Vagina (tissue), 2 donors: ENCODE results near the gene NGEF. TPM values are rescaled to one million over a fixed set of nuclear protein-coding genes. Genes with fewer than 3 reads are reported as not detected.

Experiments used
- DNase-seq, 2 donors: peaks; one replicate each; pipeline ENCODE4 v3.0.0-alpha.2; 2017; ENCODE audit errors: extremely low spot score in 2 of 2
- H3K27ac ChIP-seq: fragments of 200-600 bp; sonication (generic); one replicate; pipeline ENCODE4 v1.5.1; 2019
- H3K27me3 ChIP-seq: fragments of 200-600 bp; sonication (generic); one replicate; pipeline ENCODE4 v1.5.1; 2019
- H3K36me3 ChIP-seq, 2 donors: fragments of 200-600 bp; sonication (generic); one replicate each; pipeline ENCODE4 v1.5.1; 2017 to 2019
- H3K4me1 ChIP-seq: fragments of 200-600 bp; sonication (generic); one replicate; pipeline ENCODE4 v1.5.1; 2019
- H3K4me3 ChIP-seq, 2 donors: fragments of 200-600 bp; sonication (generic); 1 replicate in 1 of 2; 2 replicates in 1 of 2; pipeline ENCODE4 v1.5.1; 2016 to 2019
- H3K9me3 ChIP-seq: fragments of 200-600 bp; sonication (generic); one replicate; pipeline ENCODE4 v1.5.1; 2019
- POLR2A ChIP-seq, 2 donors: fragments of 450-650 bp; IDR thresholded peaks; one replicate each; pipeline ENCODE4 v1.6.1; 2017; ENCODE audit warnings: antibody characterized with exemption in 2 of 2, mild to moderate bottlenecking in 2 of 2, moderate library complexity in 2 of 2
- POLR2AphosphoS5 ChIP-seq, 2 donors: sonication (generic); formaldehyde crosslinking; IDR thresholded peaks; one replicate each; pipeline ENCODE4 v1.9.0; 2017; ENCODE audit warnings: antibody characterized with exemption in 2 of 2, mild to moderate bottlenecking in 2 of 2, low read depth in 1 of 2; ENCODE audit not compliant: insufficient read depth in 1 of 2
- intact Hi-C: fragments of 100-400 bp; cut with DNase I; formaldehyde crosslinking; loops from one replicate; pipeline ENCODE4 v1.15.1; 2023
- total RNA-seq: library from RNA; depleted of rRNA; stranded (reverse); fragments of >200 nt; gene quantifications from one replicate; pipeline ENCODE4 v1.2.3, GENCODE V29; 2016
- TF ChIP-seq, protein P1 (sequence below), 3 experiments: fragments of 450-650 bp in 2 of 3; fragments of 200-600 bp in 1 of 3; sonication (generic) in 1 of 3; IDR thresholded peaks; one replicate each; pipeline ENCODE4 v1.5.1; 2017 to 2019; ENCODE audit warnings: antibody characterized with exemption in 3 of 3, mild to moderate bottlenecking in 2 of 3, moderate library complexity in 2 of 3

NGEF gene
- total RNA-seq, 1 donor from 2014 or later, result 4.9 TPM

DNA sequence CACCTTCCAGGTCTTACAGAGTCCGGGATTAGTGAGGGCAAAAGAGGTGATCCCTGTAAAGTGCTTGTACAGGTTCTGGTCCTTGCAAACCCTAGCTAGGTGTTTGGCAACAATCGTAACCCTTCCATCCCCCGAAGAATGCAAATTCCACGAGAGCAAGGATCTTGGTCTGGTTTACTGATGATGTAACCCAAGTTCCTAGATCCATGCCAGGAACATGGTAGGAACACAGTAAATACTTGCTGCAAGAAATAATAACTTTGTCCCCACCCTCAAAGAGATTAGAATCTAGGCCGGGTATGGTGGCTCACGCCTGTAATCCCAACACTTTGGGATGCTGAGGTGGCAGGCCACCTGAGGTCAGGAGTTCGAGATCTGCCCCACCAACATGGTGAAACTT, 12.7 kb upstream of the NGEF start:
- H3K4me1 ChIP-seq, result no peaks in the 10 kb centered on the region
- intact Hi-C loops, result no loop called here
- no peak for DNase-seq
- H3K27ac ChIP-seq, result no peak overlapping the region
- no peaks in the 10 kb centered on the region for H3K9me3 ChIP-seq
- H3K27me3 ChIP-seq, result no peaks in the 10 kb centered on the region
- no peaks in the 10 kb centered on the region for H3K36me3 ChIP-seq
- H3K4me3 ChIP-seq, result no peak overlapping the region
- TF ChIP-seq POLR2AphosphoS5 (IDR thresholded peaks at IDR 0.05; ENCODE audit: insufficient read depth in 1 of 2, low read depth in 1 of 2) (no peak), POLR2A (IDR thresholded peaks at IDR 0.05) (no peak)
- TF ChIP-seq, protein P1, sequence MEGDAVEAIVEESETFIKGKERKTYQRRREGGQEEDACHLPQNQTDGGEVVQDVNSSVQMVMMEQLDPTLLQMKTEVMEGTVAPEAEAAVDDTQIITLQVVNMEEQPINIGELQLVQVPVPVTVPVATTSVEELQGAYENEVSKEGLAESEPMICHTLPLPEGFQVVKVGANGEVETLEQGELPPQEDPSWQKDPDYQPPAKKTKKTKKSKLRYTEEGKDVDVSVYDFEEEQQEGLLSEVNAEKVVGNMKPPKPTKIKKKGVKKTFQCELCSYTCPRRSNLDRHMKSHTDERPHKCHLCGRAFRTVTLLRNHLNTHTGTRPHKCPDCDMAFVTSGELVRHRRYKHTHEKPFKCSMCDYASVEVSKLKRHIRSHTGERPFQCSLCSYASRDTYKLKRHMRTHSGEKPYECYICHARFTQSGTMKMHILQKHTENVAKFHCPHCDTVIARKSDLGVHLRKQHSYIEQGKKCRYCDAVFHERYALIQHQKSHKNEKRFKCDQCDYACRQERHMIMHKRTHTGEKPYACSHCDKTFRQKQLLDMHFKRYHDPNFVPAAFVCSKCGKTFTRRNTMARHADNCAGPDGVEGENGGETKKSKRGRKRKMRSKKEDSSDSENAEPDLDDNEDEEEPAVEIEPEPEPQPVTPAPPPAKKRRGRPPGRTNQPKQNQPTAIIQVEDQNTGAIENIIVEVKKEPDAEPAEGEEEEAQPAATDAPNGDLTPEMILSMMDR (IDR thresholded peaks at IDR 0.05), result no peak

GRCh38 chr2:233023761-233024410, 10.8 kb upstream of the NGEF start:
- Histone ChIP-seq H3K27ac (no peak overlapping the region), H3K36me3 (no peaks in the 10 kb centered on the region)

GRCh38 chr2:233023007-233023760, 10.1 kb upstream of the NGEF start:
- intact Hi-C loops, result no loop called here
- no peaks in the 10 kb centered on the region for H3K4me1 ChIP-seq
- no peak for TF ChIP-seq POLR2A (IDR thresholded peaks at IDR 0.05)
- no peak for TF ChIP-seq POLR2AphosphoS5 (IDR thresholded peaks at IDR 0.05; ENCODE audit: insufficient read depth in 1 of 2, low read depth in 1 of 2)
- TF ChIP-seq, protein P1 (IDR thresholded peaks at IDR 0.05), result no peak

More at GRCh38 chr2:233023761-233024410, 10.8 kb upstream of the NGEF start:
- TF ChIP-seq POLR2AphosphoS5 (IDR thresholded peaks at IDR 0.05; ENCODE audit: insufficient read depth in 1 of 2, low read depth in 1 of 2), result no peak
- TF ChIP-seq, protein P1 (IDR thresholded peaks at IDR 0.05), result no peak
- no peak for TF ChIP-seq POLR2A (IDR thresholded peaks at IDR 0.05)
- intact Hi-C loops, result no loop called here
- H3K4me3 ChIP-seq, result no peak overlapping the region
- H3K27me3 ChIP-seq, result no peaks in the 10 kb centered on the region
- no peak for DNase-seq
- H3K4me1 ChIP-seq, result no peaks in the 10 kb centered on the region
- no peaks in the 10 kb centered on the region for H3K9me3 ChIP-seq

DNA sequence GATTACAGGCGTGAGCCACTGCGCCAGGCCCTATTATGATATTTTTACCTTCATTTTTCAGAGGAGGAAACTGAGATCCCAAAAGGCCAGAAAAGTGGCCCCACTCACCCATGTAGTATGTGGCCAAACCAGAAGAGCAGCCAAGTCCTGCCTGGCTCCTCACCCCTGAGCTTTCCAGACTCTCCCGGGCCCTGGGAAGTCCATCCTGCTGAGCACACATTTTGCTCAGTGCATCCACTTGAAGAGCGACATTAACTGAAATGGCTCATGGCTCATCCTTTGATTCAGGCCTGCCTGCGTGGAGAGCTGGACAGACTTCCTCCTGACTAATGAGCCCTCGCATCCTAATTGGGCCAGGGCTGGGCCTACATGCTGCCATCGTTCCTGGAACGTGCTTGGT, 9.5 kb upstream of the NGEF start:
- no peak for TF ChIP-seq POLR2A (IDR thresholded peaks at IDR 0.05)
- TF ChIP-seq POLR2AphosphoS5 (IDR thresholded peaks at IDR 0.05; ENCODE audit: insufficient read depth in 1 of 2, low read depth in 1 of 2), result no peak
- TF ChIP-seq, protein P1 (IDR thresholded peaks at IDR 0.05), result no peak
- Histone ChIP-seq H3K9me3 (no peaks in the 10 kb centered on the region), H3K27ac (no peak overlapping the region), H3K27me3 (no peaks in the 10 kb centered on the region), H3K4me1 (no peaks in the 10 kb centered on the region), H3K4me3 (no peak overlapping the region), H3K36me3 (no peaks in the 10 kb centered on the region)
- intact Hi-C loops, result no loop called here
- DNase-seq, result no peak

More at GRCh38 chr2:233023007-233023760, 10.1 kb upstream of the NGEF start:
- H3K36me3 ChIP-seq, result no peaks in the 10 kb centered on the region
- DNase-seq, result no peak
- no peak overlapping the region for H3K4me3 ChIP-seq
- no peaks in the 10 kb centered on the region for H3K9me3 ChIP-seq
- no peaks in the 10 kb centered on the region for H3K27me3 ChIP-seq
- H3K27ac ChIP-seq, result no peak overlapping the region

DNA sequence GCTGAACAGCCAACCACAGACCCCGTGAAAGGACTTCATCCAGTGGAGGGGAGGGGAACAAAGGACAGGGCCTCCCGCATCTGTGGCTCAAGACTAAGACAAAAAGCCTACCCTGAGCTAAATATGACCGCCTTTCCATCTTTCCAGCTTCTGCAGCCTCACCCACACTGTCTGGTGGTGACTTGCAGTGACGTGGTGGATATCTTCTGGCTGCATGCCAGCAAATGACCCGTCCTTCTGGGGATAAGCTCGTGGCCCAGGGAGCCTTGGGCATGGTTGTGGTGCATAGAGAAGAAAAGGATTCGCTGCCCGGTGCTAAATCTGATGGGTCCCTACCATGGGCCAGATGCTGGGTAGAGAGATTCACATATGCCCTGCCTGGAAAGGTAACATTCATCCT, 8.7 kb upstream of the NGEF start:
- no peaks in the 10 kb centered on the region for H3K9me3 ChIP-seq
- TF ChIP-seq POLR2A (IDR thresholded peaks at IDR 0.05) (no peak), POLR2AphosphoS5 (IDR thresholded peaks at IDR 0.05; ENCODE audit: insufficient read depth in 1 of 2, low read depth in 1 of 2) (no peak)
- TF ChIP-seq, protein P1 (IDR thresholded peaks at IDR 0.05), result no peak
- H3K4me3 ChIP-seq, result no peak overlapping the region
- no peak overlapping the region for H3K27ac ChIP-seq
- H3K36me3 ChIP-seq, result no peaks in the 10 kb centered on the region
- intact Hi-C loops, result no loop called here
- no peaks in the 10 kb centered on the region for H3K4me1 ChIP-seq
- no peaks in the 10 kb centered on the region for H3K27me3 ChIP-seq
- DNase-seq, result no peak
